ENCODE data around the gene FAM72A. TPM values are rescaled to one million over a fixed set of nuclear protein-coding genes. Genes with fewer than 3 reads are reported as not detected.
"Not testable (repeated sequence)": the region's sequence is repeated elsewhere in the genome, so short reads cannot be mapped to it uniquely, and the experiment has no call there.

Gene FAM72A
- total and polyA plus RNA-seq, 3 experiments from 2014 or later, result 0.69 to 17.5 (median 14.1) TPM

DNA sequence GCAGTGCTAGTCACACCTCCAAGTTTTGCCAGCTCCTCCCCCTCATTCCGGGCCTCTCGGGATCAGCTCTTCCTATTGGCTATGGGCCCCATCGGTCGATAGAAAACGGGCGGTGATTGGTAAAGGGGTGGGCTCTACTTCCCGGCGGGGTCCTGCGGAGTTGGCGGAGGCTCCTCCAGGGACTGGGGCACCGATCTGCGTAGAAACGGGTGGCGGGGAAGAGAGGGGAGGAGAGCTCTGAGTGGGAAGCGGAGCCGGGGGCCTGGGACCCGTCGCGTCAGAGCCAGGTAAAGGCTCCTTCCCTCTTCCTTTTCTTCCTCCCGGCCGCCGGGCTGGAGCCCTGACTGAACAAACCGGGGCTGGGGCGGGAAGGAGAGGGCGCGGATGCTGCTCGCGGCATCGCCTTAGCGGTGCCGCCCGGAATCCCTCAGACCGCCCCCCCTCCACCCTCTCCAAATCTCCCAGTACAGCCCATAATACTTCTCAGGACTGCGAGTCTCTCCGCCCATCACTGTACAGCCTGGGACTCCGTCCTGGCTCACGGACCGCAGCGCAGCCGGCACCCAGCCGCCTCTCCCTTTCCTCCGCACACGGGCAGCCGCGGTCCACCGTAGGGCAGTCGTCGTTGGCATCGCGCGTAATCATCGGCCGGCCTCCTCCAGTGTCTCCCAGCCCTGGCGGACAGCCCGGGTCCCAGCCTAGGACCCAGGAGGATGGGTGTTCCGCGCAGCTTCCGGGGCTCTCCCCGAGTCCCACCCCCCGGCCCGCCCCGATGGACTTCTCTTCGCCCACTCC, 922 bp upstream of the FAM72A start, which contains the start of gene SRGAP2:
TSS of gene SRGAP2 (plus strand) at position 178 of the 795 bp plus-strand sequence. CDS start 2,430 bp downstream, outside the sequence.
- H3K36me3 Mint-ChIP-seq; H3K4me1 ChIP-seq (ENCODE audit: insufficient read depth, low read length); H3K27me3 ChIP-seq (ENCODE audit: insufficient read depth, low read length, poor library complexity, severe bottlenecking); CTCF ChIA-PET; POLR2A ChIA-PET; H3K9me3 Mint-ChIP-seq; H3K4me3 ChIP-seq (ENCODE audit: low read length); H3K9me3 ChIP-seq (ENCODE audit: low read length); H3K4me1 Mint-ChIP-seq; H3K27ac ChIP-seq (ENCODE audit: low read depth, low read length); H3K27me3 Mint-ChIP-seq; H3K36me3 ChIP-seq (ENCODE audit: insufficient read depth, low read length): not testable (repeated sequence)
- H3K27ac Mint-ChIP-seq, result peak within 1 kb of the TSS in 2 of 8 donors; percentile 76 to 79
- DNase-seq, result peak in 4 of 5 donors; percentile 34 to 64 (median 56)
- peak within 1 kb of the TSS; percentile 68 to 92 (median 81) for H3K4me3 Mint-ChIP-seq

GRCh38 chr1:206196748-206197424, 5.8 kb downstream of the FAM72A start:
- H3K36me3 Mint-ChIP-seq; H3K27me3 ChIP-seq (ENCODE audit: insufficient read depth, low read length, poor library complexity, severe bottlenecking); H3K27me3 Mint-ChIP-seq; H3K9me3 ChIP-seq (ENCODE audit: low read length); CTCF ChIA-PET; H3K36me3 ChIP-seq (ENCODE audit: insufficient read depth, low read length); H3K4me3 Mint-ChIP-seq; H3K9me3 Mint-ChIP-seq; H3K27ac Mint-ChIP-seq; POLR2A ChIA-PET; H3K4me3 ChIP-seq (ENCODE audit: low read length); H3K27ac ChIP-seq (ENCODE audit: low read depth, low read length); DNase-seq; H3K4me1 ChIP-seq (ENCODE audit: insufficient read depth, low read length); H3K4me1 Mint-ChIP-seq: not testable (repeated sequence)

- H3K36me3 Mint-ChIP-seq; H3K4me3 Mint-ChIP-seq; H3K4me3 ChIP-seq (ENCODE audit: low read length); H3K4me1 Mint-ChIP-seq; H3K9me3 ChIP-seq (ENCODE audit: low read length); H3K27ac ChIP-seq (ENCODE audit: low read depth, low read length); H3K27me3 Mint-ChIP-seq; DNase-seq; H3K9me3 Mint-ChIP-seq; POLR2A ChIA-PET; H3K36me3 ChIP-seq (ENCODE audit: insufficient read depth, low read length); CTCF ChIA-PET; H3K27me3 ChIP-seq (ENCODE audit: insufficient read depth, low read length, poor library complexity, severe bottlenecking); H3K4me1 ChIP-seq (ENCODE audit: insufficient read depth, low read length); H3K27ac Mint-ChIP-seq: not testable (repeated sequence)
Measured at GRCh38 chr1:206195182-206195581, 7.5 kb downstream of the FAM72A start.

DNA sequence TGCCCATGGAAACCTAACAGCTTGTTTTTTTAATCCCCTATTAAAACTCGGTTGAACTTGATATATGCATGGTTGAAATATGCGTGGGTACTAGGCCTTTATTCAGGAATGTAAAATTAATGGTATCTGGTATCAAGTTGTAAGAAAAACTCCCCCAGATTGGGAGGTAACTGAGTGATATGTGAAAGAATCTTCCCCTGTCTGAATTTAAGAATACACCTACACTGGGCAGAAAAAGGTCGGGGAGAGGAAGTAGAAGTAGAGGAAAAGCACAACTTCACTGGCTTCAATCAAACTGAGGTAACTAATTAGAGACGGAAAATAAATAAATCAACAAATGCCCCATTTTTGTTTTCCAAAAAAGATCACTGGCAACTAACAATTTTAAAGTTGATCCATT, 15.8 kb downstream of the FAM72A start:
- DNase-seq; H3K27ac ChIP-seq (ENCODE audit: low read depth, low read length); CTCF ChIA-PET; H3K36me3 ChIP-seq (ENCODE audit: insufficient read depth, low read length); H3K4me1 ChIP-seq (ENCODE audit: insufficient read depth, low read length); H3K4me3 ChIP-seq (ENCODE audit: low read length); H3K4me1 Mint-ChIP-seq; H3K27me3 Mint-ChIP-seq; H3K4me3 Mint-ChIP-seq; H3K36me3 Mint-ChIP-seq; H3K9me3 Mint-ChIP-seq; H3K9me3 ChIP-seq (ENCODE audit: low read length); H3K27me3 ChIP-seq (ENCODE audit: insufficient read depth, low read length, poor library complexity, severe bottlenecking); POLR2A ChIA-PET; H3K27ac Mint-ChIP-seq: not testable (repeated sequence)

- CTCF ChIA-PET; H3K36me3 Mint-ChIP-seq; H3K27ac ChIP-seq (ENCODE audit: low read depth, low read length); H3K27me3 ChIP-seq (ENCODE audit: insufficient read depth, low read length, poor library complexity, severe bottlenecking); H3K4me1 Mint-ChIP-seq; H3K27me3 Mint-ChIP-seq; H3K9me3 ChIP-seq (ENCODE audit: low read length); DNase-seq; H3K36me3 ChIP-seq (ENCODE audit: insufficient read depth, low read length); POLR2A ChIA-PET; H3K4me3 Mint-ChIP-seq; H3K27ac Mint-ChIP-seq; H3K4me3 ChIP-seq (ENCODE audit: low read length); H3K9me3 Mint-ChIP-seq; H3K4me1 ChIP-seq (ENCODE audit: insufficient read depth, low read length): not testable (repeated sequence)
Measured at GRCh38 chr1:206185778-206186177, 16.9 kb downstream of the FAM72A start.

DNA sequence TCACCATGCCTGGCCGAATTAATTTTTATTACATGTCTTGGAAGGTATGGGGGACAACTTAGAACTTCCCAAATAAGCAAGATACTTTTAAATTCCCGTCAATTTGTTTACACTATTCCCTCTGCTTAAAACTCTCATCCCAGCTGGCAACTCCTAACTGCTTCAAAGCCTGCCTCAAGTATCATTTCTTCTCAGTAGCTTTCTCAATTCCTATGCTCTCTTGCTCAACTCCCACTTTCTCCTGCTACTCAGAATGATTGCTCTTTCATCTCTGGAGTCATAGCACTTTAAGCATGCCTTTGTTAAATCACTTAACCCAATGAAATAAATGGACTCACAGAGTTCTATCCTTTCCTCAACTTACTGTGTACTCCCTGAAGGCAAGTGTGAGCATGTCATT, 18.9 kb downstream of the FAM72A start:
- POLR2A ChIA-PET; DNase-seq; H3K4me1 Mint-ChIP-seq; H3K27me3 ChIP-seq (ENCODE audit: insufficient read depth, low read length, poor library complexity, severe bottlenecking); H3K4me1 ChIP-seq (ENCODE audit: insufficient read depth, low read length); H3K4me3 ChIP-seq (ENCODE audit: low read length); H3K36me3 ChIP-seq (ENCODE audit: insufficient read depth, low read length); H3K9me3 ChIP-seq (ENCODE audit: low read length); CTCF ChIA-PET; H3K9me3 Mint-ChIP-seq; H3K4me3 Mint-ChIP-seq; H3K27me3 Mint-ChIP-seq; H3K27ac ChIP-seq (ENCODE audit: low read depth, low read length); H3K36me3 Mint-ChIP-seq; H3K27ac Mint-ChIP-seq: not testable (repeated sequence)

DNA sequence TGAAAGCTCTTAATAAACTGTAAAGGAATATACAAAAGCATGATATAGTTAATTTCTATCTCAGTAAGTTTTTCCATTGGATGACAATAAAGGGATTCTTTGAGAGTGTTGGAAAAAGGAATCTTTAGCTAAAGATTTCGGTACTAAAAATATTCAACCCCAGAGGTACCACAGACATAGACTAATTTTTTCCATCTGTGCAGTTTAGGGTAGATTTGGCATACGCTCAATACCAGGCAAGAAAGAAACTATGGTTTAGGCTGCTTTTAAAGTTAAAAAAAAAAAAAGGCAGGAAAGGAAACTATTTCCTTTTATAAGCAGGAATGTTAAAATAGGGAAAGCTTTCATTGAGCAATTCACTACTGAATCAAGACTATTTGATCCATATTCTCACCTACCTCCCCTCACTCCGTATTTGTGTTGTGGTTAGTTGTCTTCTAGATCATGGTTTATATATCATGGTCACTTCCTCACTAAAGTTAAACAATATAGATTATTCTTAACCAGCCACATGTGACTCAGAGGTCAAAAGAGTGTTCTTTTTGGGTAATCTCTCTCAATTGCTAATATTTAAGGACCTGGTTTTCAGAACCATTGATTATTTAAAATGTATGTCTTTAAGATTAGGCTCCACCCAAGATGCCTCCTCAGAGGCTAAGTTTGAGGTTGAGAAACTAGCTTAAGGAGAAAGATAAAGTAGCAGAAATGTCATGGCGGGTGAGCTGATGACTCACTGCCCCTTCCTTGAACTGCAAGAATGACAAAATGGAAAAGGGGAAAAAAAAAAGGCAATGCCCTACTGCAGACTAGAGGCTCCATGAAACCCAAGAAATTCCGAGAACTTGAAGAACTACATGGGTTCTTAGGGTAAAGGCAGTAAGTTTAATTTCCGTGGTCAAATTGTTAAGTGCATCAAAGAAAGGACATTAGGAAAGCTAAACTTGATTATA, 20.0 kb downstream of the FAM72A start:
- H3K4me1 ChIP-seq (ENCODE audit: insufficient read depth, low read length); H3K27ac ChIP-seq (ENCODE audit: low read depth, low read length); H3K27me3 ChIP-seq (ENCODE audit: insufficient read depth, low read length, poor library complexity, severe bottlenecking); H3K9me3 Mint-ChIP-seq; H3K4me3 ChIP-seq (ENCODE audit: low read length); H3K27ac Mint-ChIP-seq; POLR2A ChIA-PET; H3K36me3 Mint-ChIP-seq; H3K4me3 Mint-ChIP-seq; H3K36me3 ChIP-seq (ENCODE audit: insufficient read depth, low read length); DNase-seq; H3K9me3 ChIP-seq (ENCODE audit: low read length); H3K4me1 Mint-ChIP-seq; H3K27me3 Mint-ChIP-seq; CTCF ChIA-PET: not testable (repeated sequence)

DNA sequence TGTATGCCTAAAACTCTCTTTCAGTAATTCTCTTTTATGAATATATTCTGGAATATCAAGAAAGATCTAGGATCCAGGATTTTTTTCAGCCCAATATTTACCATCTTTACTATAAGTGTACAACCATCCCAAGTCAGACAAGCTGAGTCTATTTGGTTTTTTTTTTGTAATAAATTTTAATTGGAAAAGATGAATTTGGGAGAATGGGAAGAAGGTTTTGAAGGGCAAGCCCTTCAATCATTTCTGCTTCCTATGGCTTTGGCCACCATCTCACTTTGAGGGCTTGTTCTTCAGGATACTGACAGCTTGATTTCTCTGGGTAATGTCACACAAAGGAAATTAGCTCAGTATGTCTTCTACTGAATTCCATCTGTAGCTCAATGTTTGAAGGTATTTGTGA, 23.0 kb downstream of the FAM72A start:
- H3K9me3 Mint-ChIP-seq; H3K27ac Mint-ChIP-seq; H3K9me3 ChIP-seq (ENCODE audit: low read length); H3K4me3 ChIP-seq (ENCODE audit: low read length); H3K27ac ChIP-seq (ENCODE audit: low read depth, low read length); H3K4me3 Mint-ChIP-seq; H3K27me3 Mint-ChIP-seq; CTCF ChIA-PET; DNase-seq; POLR2A ChIA-PET; H3K4me1 ChIP-seq (ENCODE audit: insufficient read depth, low read length); H3K27me3 ChIP-seq (ENCODE audit: insufficient read depth, low read length, poor library complexity, severe bottlenecking); H3K36me3 ChIP-seq (ENCODE audit: insufficient read depth, low read length); H3K4me1 Mint-ChIP-seq; H3K36me3 Mint-ChIP-seq: not testable (repeated sequence)

Measured in CD8-positive, alpha-beta memory T cell (primary cell).